Cardiac muscle cell (in vitro differentiated cells and primary cell): ENCODE results near the gene WNT1. TPM values are rescaled to one million over a fixed set of nuclear protein-coding genes. Genes with fewer than 3 reads are reported as not detected.
A peak's percentile ranks its signal among the peaks of the same experiment; 100 is the strongest.

ENCODE experiments used
- DNase-seq, 2 donors: peaks; one replicate each; pipeline versions ENCODE4 v3.0.0 to v3.0.0-alpha.2; 2010 to 2017; ENCODE audit warnings: low read depth in 1 of 2, low spot score in 1 of 2
- H3K27ac ChIP-seq: fragments of 200-600 bp; sonication (generic); 2 replicates; pipeline ENCODE4 v1.5.1; 2016
- H3K27me3 ChIP-seq: fragments of 200-600 bp; sonication (generic); 2 replicates; pipeline ENCODE4 v1.6.0; 2016; ENCODE audit warnings: control low read depth
- H3K36me3 ChIP-seq: fragments of 200-600 bp; sonication (generic); 2 replicates; pipeline ENCODE4 v1.5.1; 2016; ENCODE audit warnings: control low read depth
- H3K4me1 ChIP-seq: fragments of 200-600 bp; sonication (generic); 2 replicates; pipeline ENCODE4 v1.8.1; 2017; ENCODE audit warnings: low read depth, mild to moderate bottlenecking, mixed run types
- H3K4me3 ChIP-seq: fragments of 200-600 bp; sonication (generic); 2 replicates; pipeline ENCODE4 v1.5.1; 2016; ENCODE audit warnings: mild to moderate bottlenecking
- H3K9me3 ChIP-seq: fragments of 200-600 bp; sonication (generic); 2 replicates; pipeline ENCODE4 v1.5.1; 2017; ENCODE audit warnings: low read depth, mild to moderate bottlenecking, control low read depth
- CTCF ChIP-seq: IDR thresholded peaks from 2 replicates; pipeline ENCODE4 v1.5.1; 2012; ENCODE audit warnings: low read depth, mild to moderate bottlenecking, low read length
- polyA plus RNA-seq: library from polyadenylated mRNA; unstranded; fragments of >200 nt; fragmentation: Nextera tagmentation; extraction: Ambion mirVana; gene quantifications from 2 replicates; pipeline ENCODE4 v1.2.1, GENCODE V29; 2016
- total RNA-seq: library from RNA; depleted of rRNA; stranded (reverse); fragments of >200 nt; gene quantifications from 2 replicates; pipeline ENCODE4 v1.2.3, GENCODE V29; 2016

The WNT1 gene
- total and polyA plus RNA-seq, 2 experiments from 2014 or later, result not detected

GRCh38 chr12:49019443-49020324, 41.6 kb downstream of the WNT1 start:
- peak; percentile 40 to 50 for DNase-seq
- Histone ChIP-seq H3K27ac (peak overlapping the region; percentile 95), H3K36me3 (peaks cover 33% of the 10 kb centered on the region), H3K27me3 (no peaks in the 10 kb centered on the region), H3K4me3 (peak overlapping the region; percentile 58), H3K4me1 (peaks cover 12% of the 10 kb centered on the region), H3K9me3 (no peaks in the 10 kb centered on the region)
- TF ChIP-seq CTCF, result peak; percentile 34

- DNase-seq, result no peak
- H3K27ac ChIP-seq, result no peak overlapping the region
- H3K36me3 ChIP-seq, result peaks cover 34% of the 10 kb centered on the region
Observed at GRCh38 chr12:49020441-49020840, 42.3 kb downstream of the WNT1 start.

GRCh38 chr12:49021292-49021915, 43.3 kb downstream of the WNT1 start:
- Histone ChIP-seq H3K27me3 (no peaks in the 10 kb centered on the region), H3K4me3 (no peak overlapping the region), H3K9me3 (no peaks in the 10 kb centered on the region), H3K4me1 (peaks cover 12% of the 10 kb centered on the region), H3K27ac (no peak overlapping the region), H3K36me3 (peaks cover 44% of the 10 kb centered on the region)
- DNase-seq, result no peak
- no peak for TF ChIP-seq CTCF

More at GRCh38 chr12:49020441-49020840, 42.3 kb downstream of the WNT1 start:
- no peak for TF ChIP-seq CTCF
- Histone ChIP-seq H3K4me3 (no peak overlapping the region), H3K9me3 (no peaks in the 10 kb centered on the region), H3K27me3 (no peaks in the 10 kb centered on the region), H3K4me1 (peaks cover 12% of the 10 kb centered on the region)

- peaks cover 7% of the 10 kb centered on the region for H3K4me1 ChIP-seq
- TF ChIP-seq CTCF, result no peak
- H3K36me3 ChIP-seq, result peaks cover 49% of the 10 kb centered on the region
- no peak overlapping the region for H3K27ac ChIP-seq
- H3K9me3 ChIP-seq, result no peaks in the 10 kb centered on the region
- H3K4me3 ChIP-seq, result no peak overlapping the region
- no peaks in the 10 kb centered on the region for H3K27me3 ChIP-seq
- DNase-seq, result no peak
Observed at GRCh38 chr12:49022558-49023178, 44.5 kb downstream of the WNT1 start.

GRCh38 chr12:49023812-49024211, 45.7 kb downstream of the WNT1 start:
- peaks cover 5% of the 10 kb centered on the region for H3K4me1 ChIP-seq
- H3K9me3 ChIP-seq, result no peaks in the 10 kb centered on the region
- no peak for DNase-seq
- H3K27me3 ChIP-seq, result no peaks in the 10 kb centered on the region
- no peak for TF ChIP-seq CTCF
- no peak overlapping the region for H3K27ac ChIP-seq
- H3K4me3 ChIP-seq, result no peak overlapping the region
- peaks cover 61% of the 10 kb centered on the region for H3K36me3 ChIP-seq
